ENCODE results near the gene COBL. TPM values are rescaled to one million over a fixed set of nuclear protein-coding genes. Genes with fewer than 3 reads are reported as not detected.

Gene COBL
- total and polyA plus RNA-seq, 2 donors (not counting 3 experiments of a cell fraction or from before 2014, with no cell fraction given), result 0.11 TPM; not detected in 1

- POLR2A ChIA-PET, result no interaction called here
- H3K36me3 ChIP-seq (ENCODE audit: control insufficient read depth in 2 of 2, extremely low read depth in 1 of 2, insufficient read depth in 2 of 2, low read length in 2 of 2), result no peaks in the 10 kb centered on the region
- TF ChIP-seq MYC (IDR thresholded peaks at IDR 0.05; ENCODE audit: low read depth, low read length) (no peak), JUN (IDR thresholded peaks at IDR 0.05; ENCODE audit: borderline replicate concordance, insufficient read depth, insufficient read length, low read depth) (no peak), POLR2AphosphoS5 (IDR thresholded peaks at IDR 0.05; ENCODE audit: insufficient read depth, low read depth, low read length) (no peak), FOS (IDR thresholded peaks at IDR 0.05; ENCODE audit: borderline replicate concordance, insufficient read depth, low read length) (no peak), CTCF (IDR thresholded peaks at IDR 0.05; ENCODE audit: extremely low read depth in 1 of 2, insufficient read depth in 1 of 2, low read depth in 1 of 2, low read length in 2 of 2) (no peak), POLR2A (IDR thresholded peaks at IDR 0.05; ENCODE audit: low read depth, low read length) (no peak), EZH2 (IDR thresholded peaks at IDR 0.05; ENCODE audit: borderline replicate concordance, low read depth, low read length, severe bottlenecking) (no peak)
- intact Hi-C loops (cut with micrococcal nuclease), result no loop called here
- no peak for DNase-seq (ENCODE audit: low read depth, low spot score)
- CTCF ChIA-PET, result interaction anchor here (0.7 to 1.1 kb wide), 3 partner anchors 9 to 13 kb away, joined by 3 to 5 read pairs (median 3); no protein-coding TSS in a partner anchor
- H3K9ac ChIP-seq (replicated peaks; ENCODE audit: extremely low read depth, insufficient read depth, low read length), result no peak overlapping the region
- H3K4me3 ChIP-seq (replicated peaks in 1 of 3; ENCODE audit: insufficient read depth in 1 of 3, low read depth in 1 of 3, low read length in 3 of 3), result no peak overlapping the region
- H3K79me2 ChIP-seq (ENCODE audit: control insufficient read depth, insufficient read depth, low read length), result no peaks in the 10 kb centered on the region
- H4K20me1 ChIP-seq (replicated peaks; ENCODE audit: control insufficient read depth, extremely low read depth, insufficient read depth, low read length), result no peaks in the 10 kb centered on the region
- FAIRE-seq, result no peak
- H3K4me1 ChIP-seq (ENCODE audit: control insufficient read depth, extremely low read depth, insufficient read depth, low read length), result no peaks in the 10 kb centered on the region
- no peaks in the 10 kb centered on the region for H3K9me1 ChIP-seq (replicated peaks; ENCODE audit: control insufficient read depth, extremely low read depth, insufficient read depth, low read length)
- H3K4me2 ChIP-seq (ENCODE audit: insufficient read depth, low read length), result no peak overlapping the region
- H2AFZ ChIP-seq (ENCODE audit: low read depth, low read length), result no peak overlapping the region
- H3K9me3 ChIP-seq (replicated peaks; ENCODE audit: control insufficient read depth, insufficient read depth, low read length), result no peaks in the 10 kb centered on the region
- BruUV-seq (replicated peaks), result no TSS peak
- dilution Hi-C loops (cut with MboI; ENCODE audit: extremely low pct_ligation_motif_present, low sequenced_read_pairs), result no loop called here
- peaks cover 0 to 6% of the 10 kb centered on the region in 2 experiments for H3K27me3 ChIP-seq (ENCODE audit: control insufficient read depth in 2 of 2, insufficient read depth in 2 of 2, low read length in 2 of 2)
- no peak overlapping the region for H3K27ac ChIP-seq (ENCODE audit: insufficient read depth, low read depth, low read length)
These were observed 257.8 kb downstream of the COBL start for GRCh38 chr7:51058764-51059163.
